ENCODE measurements around the gene KIAA1217.

KIAA1217 gene

DNA sequence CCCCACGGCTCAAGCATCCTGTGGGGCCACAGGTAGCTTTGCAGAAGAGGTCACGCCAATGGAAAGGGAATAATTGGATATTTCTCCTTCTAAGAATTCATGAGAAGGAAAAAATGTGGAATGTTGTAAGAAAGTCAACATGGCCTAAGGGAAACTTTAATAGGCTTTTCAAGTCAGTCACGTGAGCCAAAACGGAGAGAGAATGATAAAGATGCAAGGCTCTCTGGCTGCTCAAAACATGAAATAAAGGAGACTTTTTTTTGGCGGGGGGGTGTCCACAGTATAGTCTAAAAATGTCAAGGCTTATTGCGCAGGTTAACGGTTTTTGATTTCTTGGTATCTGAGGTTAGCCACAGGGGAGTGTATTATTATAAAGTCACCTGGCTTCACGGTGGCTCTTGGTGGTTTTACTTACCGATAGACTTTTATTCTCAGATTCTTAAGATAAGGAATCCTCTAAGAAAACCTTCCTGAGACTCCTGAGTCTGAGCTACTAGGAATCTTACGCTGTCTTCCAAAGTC is 366.6 kb downstream of the KIAA1217 start:
- DNase-seq (ENCODE audit: low read depth in 1 of 2, low spot score in 1 of 2): no peak

DNA sequence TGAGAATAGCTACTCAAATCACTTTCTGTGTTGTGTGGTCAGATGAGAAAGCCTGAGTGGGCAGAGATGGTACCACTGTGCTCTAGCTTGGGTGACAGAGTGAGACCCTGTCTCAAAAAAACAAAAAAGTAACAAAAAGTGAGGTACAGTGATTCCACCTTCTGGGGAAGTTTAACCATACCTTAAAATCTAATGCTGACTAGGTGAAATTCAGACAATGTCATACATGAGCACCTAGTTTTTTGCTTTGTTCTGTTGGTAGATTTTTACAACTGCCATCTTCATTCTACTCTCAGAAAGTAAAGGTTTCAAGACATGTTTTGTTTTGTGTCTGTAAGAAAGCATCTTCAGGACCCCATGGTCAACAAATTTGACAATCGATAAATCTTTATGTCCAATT is 370.5 kb downstream of the KIAA1217 start:
- DNase-seq (ENCODE audit: low read depth in 1 of 2, low spot score in 1 of 2): no peak

DNA sequence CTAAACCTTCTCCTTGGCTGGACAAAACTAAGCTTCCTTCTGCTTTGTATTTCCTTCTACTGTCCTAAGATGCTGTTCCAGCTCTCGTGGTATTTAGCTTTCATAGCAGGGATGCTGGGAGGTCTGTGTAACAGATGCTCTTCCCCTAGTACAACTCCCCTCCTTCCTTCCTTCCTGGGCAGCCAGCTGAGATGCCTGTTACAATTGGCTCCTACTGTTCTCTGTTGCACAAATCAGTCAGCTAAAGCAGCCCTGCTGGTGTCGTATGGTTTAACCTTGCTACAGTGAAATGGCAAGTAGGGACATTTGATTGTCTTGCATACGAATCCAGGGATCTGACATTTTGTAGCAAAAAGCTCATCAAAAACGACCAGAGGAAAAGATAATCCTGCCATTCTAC is 371.0 kb downstream of the KIAA1217 start:
- DNase-seq (ENCODE audit: low read depth in 1 of 2, low spot score in 1 of 2): no peak

DNA sequence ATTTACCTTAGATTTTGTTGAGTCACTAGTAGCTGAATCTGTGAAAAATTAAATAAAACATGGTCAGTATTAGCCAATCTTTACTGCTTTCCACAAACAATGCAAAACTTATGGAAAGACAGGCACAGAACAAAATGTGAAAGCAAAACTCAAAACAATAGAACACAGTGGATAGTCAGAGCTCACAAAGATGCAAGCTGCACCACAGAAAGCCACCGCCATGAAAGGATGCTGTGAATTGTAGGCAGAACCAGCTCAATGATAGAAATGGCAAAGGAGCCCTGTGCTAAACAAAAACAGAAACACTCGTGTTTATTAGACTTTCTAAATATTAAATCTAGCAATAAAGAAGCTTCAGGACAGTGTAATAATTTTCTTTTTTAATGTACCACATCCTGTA is 380.3 kb downstream of the KIAA1217 start:
- DNase-seq (ENCODE audit: low read depth in 1 of 2, low spot score in 1 of 2): no peak

DNA sequence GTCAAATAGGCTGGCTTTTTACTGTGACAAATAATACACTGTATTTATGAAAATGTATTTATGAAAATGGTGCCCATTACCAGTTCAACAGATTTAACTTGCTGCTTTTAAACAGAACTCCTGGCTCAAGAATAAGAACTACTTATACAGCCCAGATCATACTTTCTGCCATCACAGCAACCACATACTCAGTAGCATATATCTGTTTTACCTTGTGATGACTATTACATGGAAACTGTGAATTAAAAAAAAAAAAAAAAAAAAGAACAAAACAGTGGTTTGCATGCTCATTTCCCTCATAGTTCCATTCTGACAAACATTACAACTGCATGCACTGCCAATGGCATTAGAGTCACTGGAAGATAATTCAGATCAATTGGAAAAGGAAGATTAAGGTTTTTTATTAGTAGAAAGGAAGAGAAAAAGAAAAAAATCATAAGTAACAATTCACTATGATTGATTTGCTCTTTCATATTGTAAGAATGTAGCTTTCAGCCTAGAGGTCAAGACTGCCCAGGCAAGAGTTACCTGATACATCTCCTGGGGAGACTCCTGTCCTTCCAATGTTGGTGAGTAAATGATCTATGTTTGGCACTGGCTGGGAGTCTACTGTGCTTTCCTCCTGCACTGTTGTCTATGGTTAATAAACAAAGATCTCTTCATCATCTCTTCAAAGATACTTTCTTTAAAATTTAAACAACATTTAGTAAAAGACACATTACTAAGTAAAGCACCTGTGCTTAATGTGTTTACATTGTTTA is 381.9 kb downstream of the KIAA1217 start:
- DNase-seq (ENCODE audit: low read depth in 1 of 2, low spot score in 1 of 2): no peak

DNA sequence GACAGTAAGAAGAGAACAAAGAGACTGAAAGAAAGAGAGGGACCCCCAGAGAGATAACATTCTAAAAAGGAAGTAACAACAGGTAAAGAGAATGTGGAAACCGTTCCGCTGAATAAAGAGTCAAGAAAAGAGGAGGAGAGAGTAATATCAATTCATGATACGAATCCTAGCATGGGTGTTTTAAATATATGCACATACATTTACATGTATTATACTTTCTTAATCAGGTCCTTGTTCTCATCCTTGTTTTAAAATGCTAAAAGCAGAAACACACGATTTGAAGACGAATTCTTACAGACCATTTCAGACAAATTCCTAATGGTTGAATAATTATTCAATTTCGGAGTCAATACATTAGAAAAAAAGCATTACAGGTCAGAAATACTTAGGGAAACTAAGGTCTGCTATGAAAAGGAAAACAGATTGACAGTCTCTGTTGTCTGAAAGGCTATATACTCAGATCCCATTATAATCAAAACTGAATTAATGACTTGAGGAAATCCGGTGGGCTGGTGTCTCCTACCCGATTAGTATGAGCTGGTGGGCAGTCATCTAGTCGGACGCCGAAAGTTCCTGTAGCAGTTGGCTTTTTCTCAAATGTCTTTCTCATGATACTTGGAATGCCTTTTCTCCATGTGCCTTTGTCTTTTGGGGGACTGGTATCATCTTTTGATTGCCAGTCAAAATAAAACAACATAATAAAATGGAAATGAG is 387.4 kb downstream of the KIAA1217 start:
- no peak for DNase-seq (ENCODE audit: low read depth in 1 of 2, low spot score in 1 of 2)

DNA sequence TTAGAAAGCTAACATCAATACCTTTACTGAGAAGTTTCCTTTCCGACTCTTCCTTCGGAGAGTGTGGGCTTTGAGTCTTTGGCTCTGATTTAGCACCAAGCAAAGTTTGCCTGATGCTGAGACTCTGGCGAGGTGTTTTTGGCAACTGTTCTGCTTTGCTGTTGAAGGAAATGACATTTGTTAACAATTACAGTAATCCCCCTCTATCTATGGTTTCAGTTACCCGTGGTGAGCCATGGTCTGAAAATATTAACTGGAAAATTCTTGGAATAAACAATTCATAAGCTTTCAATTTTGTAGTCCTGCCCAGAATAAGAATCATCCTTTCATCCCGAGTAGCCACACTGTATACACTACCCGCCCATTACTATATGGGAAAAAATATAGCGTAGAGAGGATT is 388.5 kb downstream of the KIAA1217 start:
- no peak for DNase-seq (ENCODE audit: low read depth in 1 of 2, low spot score in 1 of 2)
